ENCODE data around the gene PIPOX.
A peak's percentile ranks its signal among the peaks of the same experiment; 100 is the strongest.

The PIPOX gene

DNA sequence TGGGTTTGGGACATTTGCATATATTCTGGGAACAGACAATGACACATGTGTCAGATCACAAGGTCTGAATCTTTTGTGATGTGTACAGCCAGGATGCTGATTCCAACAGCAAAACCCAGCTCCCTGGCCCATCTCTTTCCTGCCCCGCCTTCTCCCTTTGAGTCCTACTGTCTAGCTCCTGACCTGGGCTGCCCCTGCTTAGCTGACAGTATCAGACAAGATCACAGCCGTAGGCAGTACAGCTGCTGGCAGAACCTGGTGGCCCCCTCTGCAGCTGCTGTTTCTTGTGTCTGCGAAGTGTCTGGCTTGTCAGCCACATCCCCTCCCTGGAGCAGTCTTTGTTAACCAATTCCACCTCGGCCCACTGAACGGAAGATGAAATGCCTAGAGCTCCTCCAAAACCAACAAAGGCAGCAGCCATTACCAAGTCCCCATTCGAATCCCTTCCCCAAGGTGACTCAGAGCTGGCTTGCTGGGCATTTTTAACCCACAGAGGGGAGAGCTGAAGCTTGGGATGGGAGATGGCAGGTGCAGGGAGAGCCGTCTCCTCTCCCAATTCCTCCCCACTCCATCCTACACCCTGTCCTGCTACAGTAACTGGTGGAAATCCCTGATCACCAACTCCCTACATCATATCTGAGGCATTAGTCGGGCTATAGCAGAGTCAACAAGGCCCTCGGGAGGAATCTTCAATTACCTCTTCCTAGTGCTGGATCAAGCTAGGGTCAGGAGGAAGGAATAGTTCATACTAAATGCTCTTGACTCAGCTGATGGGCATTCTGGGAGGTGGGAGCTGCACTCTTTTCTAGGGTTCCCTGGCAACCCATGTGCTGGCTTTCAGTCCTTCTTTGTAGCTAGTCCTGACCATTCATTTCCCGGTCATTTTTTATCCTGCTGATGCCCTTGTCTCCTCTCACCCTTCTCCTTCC lies 5.8 kb downstream of the PIPOX start:
- DNase-seq, result no peak

- no peak for DNase-seq
Measured at GRCh38 chr17:29049541-29050145, 6.7 kb downstream of the PIPOX start.

DNA sequence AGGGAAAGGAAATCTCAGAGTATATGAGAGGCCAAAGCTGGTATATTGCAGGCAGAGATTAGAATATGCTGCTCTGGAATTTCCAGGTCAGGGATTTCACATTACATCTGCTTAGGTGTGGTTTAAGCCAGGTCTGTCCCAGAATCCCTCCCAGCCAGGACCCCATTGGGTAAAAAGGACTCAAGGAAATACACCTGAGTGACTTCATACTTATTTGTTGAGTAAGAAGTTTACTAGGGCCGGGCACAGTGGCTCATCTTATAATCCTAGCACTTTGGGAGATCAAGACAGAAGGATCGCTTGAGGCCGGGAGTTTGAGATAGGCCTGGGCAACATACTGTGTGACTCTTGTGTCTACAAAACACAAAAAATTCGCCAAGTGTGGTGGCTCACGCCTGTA lies 7.2 kb downstream of the PIPOX start:
- DNase-seq, result no peak

DNA sequence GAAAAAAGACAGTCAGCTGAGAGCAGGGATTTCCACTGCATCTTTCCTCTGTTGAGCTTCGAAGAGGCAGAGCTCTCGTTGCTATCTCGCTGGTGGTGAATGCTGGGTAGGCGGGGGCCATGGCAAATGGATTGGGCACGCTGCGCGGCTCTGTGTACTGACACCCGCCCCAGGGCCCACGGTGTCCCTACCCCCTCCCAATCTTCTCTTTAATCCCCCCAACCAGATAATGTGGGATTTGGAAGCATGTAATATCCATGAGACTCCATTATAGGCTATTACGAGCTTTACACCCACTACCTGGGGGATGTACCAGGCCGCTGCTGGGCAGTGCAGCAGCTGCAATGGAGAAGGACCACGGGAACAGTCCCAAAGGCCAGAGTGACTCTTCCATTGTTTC lies 8.3 kb downstream of the PIPOX start:
- no peak for DNase-seq

DNA sequence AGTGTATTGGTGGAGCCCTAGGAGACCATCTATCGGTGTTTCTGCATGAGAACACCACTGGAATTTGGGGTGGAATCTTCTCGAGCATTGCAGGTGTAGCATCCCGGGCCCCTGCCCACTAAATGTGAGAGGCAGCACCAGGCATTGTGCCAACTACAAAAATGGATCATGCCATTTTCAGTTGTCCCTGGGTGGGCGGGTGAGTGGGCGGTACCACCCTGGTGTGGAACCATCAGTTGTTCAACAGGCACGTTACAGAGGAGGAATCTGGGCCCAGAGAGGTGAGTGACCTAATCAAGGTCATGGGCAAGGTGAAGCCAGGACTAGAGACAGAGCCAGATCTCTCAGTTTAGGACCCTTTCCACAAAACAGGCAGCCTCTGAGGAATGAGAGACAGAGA lies 8.8 kb downstream of the PIPOX start:
- DNase-seq, result no peak

DNA sequence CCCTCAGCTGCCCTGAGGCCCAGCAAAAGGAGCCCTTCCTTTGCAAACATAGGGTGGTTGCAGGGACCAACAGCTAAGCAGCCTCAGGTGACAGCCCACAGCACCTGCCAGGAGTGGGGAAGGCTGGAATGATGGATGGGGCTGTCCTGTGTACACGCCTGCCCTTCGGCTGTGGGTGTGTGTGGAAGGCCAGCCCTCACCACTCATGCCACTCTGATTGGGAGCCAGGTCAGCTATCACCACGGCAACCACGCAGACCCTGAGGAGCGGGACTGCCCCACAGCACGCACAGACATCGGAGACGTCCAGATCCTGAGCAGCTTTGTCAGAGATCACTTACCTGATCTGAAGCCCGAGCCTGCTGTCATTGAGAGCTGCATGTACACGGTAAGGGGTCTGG lies 11.9 kb downstream of the PIPOX start:
- no peak for DNase-seq

DNA sequence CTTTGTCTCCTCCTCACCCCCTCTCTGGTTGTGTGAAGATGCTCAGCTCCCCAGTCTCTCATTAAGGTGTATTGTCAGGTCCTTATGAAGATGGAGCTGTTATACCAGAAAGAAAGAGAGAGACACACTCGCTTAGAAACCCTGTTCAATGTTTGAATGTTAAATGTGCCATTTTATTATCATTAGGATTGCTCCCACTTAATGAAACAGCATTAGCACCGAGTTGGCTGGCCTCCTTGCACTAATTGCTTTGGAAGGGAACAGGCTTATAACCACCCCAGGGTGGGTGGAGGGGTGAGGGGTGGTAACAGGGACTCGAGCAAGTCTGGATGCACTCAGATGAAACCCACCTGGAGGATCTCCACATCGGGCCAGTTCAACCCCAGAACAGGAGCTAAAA lies 14.4 kb downstream of the PIPOX start:
- no peak for DNase-seq

GRCh38 chr17:29058391-29058790 lies 15.4 kb downstream of the PIPOX start:
- no peak for DNase-seq

DNA sequence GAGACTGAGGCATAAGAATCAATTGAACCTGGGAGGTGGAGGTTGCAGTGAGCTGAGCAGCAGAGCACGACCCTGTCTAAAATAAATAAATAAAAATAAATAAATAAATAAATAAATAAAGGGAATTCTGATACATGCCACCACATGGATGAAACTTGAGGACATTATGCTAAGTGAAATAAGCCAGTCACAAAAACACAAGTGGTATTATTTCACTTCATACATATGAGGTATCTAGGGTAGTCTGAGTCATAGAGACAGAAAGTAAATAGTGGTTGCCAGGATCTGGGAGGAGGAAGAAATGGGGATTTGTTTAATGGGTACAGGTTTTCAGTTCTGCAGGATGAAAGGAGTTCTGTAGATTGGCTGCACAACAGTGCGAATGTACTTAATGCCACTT lies 16.3 kb downstream of the PIPOX start:
- DNase-seq, result no peak

DNA sequence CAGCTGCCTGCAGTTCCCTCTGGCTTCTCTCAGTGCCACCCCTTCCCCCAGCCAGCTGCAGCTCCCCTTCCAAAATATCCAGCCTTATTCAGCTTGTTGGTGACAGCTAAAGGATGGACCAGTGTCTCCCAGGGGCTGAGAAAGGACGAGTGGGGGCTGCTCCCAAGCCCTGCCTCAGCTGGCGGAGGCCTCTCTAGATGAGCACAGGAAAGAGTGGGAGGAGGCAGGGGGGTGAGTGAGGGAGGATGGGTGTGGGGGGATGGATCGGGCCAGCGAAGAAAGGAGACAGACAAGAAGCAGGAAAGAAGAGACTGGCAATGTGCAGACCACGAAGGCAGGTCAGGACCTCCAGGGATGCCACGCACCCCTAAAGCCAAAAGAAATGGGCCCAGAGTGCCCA lies 17.5 kb downstream of the PIPOX start:
- no peak for DNase-seq

- no peak for DNase-seq
Measured at GRCh38 chr17:29061036-29061435, 18.1 kb downstream of the PIPOX start.

GRCh38 chr17:29062215-29062614 lies 19.3 kb downstream of the PIPOX start:
- no peak for DNase-seq

DNA sequence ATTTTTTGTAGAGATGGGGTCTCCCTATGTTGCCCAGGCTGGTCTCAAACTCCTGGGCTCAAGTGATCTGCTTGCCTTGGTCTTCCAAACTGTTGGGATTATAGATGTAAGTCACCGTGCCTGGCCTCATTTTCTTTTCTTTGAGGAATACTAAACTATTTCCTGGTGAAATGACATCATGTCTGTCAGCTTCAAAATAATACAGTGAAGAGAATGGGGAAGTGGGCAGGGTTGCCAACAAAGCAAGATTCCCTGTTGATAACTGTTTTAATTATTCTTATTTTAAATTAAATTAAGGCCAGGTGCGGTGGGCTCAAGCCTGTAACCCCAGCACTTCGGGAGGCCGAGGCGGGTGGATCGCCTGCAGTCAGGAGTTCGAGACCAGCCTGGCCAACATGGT lies 21.1 kb downstream of the PIPOX start:
- no peak for DNase-seq

DNA sequence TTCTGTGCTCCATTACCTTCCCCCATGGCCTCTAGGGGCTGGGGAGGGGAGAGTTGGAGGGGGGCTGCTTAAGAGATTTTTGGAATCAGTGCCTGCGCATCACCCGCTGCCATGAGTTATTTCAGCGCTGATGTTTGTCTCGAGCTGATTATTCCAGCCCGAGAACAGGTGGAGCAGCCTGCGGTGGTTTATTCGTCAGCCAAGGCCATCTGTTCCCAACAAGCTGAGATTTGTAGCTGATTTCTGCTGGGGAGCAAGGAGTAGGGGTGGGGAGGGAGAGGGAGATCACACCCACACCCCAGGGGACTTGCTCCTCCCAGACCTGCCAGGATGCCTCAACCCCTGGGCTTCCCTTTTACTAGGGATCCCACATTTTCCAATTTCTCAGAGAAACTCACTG lies 23.1 kb downstream of the PIPOX start:
- DNase-seq, result no peak

- DNase-seq, result no peak
Measured at GRCh38 chr17:29066606-29067005, 23.7 kb downstream of the PIPOX start.

- no peak for DNase-seq
Measured at GRCh38 chr17:29068818-29069217, 25.9 kb downstream of the PIPOX start.

- DNase-seq, result no peak
Measured at GRCh38 chr17:29069526-29070041, 26.6 kb downstream of the PIPOX start.

GRCh38 chr17:29070308-29070707 lies 27.4 kb downstream of the PIPOX start:
- no peak for DNase-seq

DNA sequence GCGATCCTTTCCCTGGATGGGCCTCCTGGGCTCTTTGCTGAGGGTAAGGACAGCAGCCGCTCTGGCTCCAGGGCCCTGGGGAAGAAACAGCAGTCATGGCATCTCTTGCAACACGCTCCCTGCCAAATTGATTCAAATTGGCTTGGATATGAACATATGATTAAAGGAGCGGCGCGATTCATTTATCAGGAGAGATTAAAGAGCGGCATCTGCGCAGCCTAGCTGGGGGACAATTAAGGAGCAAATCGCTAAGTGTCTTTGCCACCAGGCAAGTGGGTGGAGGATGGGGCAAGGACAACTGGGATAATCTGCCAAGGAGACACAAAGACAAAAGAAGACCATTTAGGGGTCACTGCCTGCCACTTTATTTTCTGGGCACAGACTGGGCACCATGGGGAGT lies 27.8 kb downstream of the PIPOX start:
- DNase-seq, result no peak

DNA sequence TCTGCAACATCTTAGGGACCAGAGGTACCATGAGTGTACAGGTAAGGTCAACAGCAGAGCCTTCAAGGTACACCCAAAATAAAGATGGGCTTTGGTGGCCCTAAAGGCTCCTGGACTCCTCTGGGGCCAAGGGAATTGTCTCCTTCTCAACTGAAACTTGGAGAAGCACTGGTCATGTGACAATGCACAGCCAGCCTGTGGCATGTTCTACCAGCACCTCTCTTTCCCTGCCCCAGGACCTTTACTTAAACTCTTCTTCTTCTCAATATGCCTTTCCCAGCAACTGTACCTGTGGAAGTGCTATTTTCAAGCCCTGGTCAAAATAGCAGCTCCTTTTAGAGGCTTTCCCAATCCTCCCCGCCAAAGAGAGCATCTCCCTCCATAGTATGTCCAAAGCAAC lies 28.4 kb downstream of the PIPOX start:
- no peak for DNase-seq

DNA sequence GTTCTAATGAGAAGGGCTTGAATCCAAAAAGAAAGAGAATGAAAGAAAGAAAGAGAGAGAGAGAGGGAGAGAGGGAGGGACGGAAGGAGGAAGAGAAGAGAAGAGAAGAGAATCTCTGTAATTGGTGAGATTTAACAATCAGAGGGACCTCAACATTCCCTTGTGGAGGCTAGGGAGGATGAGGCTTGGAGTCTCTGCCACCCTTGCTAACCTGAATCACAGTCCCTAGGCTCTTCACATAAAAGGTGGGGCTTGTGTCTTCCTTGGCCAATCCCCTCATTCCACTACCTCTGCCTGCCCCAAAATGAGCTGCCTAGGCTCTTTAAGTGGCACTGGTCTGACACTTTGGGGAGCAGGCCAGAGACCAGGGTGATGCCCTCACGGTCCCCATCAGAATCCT lies 30.1 kb downstream of the PIPOX start:
- no peak for DNase-seq

DNA sequence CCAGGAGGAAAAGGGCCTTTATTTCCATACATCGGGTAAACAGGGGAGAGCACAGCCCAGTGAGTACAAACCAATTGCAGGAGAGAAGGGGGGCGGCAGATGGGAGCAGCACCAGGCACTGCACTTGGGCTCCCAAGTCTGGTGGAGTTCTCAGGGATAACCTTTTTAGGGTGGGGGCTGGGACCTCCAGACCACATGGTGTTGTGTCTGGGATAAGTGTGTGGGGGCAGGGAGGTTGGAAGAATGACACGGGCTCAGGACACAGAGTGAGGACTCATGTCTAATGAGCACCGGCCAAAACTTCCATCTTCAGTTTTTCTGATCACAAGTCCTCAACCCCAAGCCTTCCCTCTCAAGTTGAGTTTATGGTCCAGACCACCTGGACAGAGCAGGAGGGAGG lies 30.6 kb downstream of the PIPOX start:
- DNase-seq, result no peak

DNA sequence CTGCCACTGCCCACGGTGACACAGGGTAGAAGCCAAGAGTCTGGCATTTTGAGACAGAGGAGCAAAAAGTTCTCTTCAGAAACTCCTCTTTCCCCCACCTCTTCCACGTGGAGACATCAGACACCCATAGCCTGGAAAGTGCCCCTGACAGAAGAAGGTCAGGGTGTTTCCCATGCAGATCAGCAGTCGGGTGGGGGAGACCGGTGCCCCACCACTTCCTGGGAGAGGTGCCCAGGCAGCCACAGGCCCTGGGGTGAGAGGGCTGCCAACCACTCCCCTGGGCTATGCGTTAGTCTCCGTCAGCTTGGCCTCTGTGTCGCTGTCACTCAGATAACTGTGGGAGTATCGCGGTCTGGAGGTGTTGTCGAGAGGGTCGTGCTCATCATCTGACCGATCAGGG lies 31.5 kb downstream of the PIPOX start:
- DNase-seq, result peak; percentile 2 to 7

DNA sequence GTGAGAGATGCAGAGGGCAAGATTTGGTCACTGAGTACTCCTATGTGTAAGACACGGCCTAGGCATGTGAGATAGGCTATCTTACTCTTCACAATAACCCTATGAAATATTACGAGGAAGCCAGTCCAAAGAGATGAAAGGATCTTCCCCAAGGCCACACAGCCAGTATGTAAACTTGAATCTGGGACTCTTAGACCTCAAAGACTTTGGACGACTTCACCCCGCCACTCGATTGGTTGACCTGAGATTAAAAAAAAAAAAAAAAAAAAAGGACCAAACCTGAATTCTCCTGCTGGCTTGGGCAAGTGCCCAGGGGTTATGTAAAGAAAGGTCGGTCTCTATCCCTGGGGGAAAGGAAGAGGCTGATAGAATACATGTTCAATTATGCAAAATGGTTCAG lies 33.1 kb downstream of the PIPOX start:
- no peak for DNase-seq
